Measurements from ENCODE around the gene TBC1D22A.

The TBC1D22A gene

DNA sequence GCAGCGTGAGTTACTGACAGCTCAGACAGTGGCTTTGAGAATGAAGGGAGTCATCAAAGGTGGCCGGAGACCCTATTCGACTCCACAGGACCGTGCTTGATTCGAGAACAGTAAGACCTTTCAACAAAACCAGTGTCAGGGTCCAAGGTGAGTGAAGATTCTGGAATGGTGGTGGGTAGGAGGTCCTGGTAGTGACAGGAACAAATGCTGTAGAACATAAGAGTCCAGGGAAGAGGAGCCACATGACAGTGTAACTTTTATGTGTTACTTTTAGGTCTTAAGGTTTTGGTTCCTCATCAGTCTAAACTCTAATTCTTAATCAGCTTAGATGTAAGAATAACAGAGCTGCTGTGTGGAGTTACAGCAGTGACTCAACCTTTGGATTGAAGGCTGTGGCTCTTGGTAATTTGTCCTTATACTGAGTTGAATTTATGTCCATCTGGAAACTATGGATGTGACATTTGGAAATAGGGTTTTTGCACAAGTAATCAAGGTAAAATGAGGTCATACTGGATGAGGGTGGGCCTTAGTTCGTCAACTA, 1.8 kb downstream of the TBC1D22A start:
- DNase-seq (ENCODE audit: low read depth in 2 of 2): no peak
- H3K4me3 ChIP-seq (replicated peaks in 1 of 2; ENCODE audit: low read depth in 2 of 2, low read length in 2 of 2): no peak overlapping the region
- TF ChIP-seq, protein P1, sequence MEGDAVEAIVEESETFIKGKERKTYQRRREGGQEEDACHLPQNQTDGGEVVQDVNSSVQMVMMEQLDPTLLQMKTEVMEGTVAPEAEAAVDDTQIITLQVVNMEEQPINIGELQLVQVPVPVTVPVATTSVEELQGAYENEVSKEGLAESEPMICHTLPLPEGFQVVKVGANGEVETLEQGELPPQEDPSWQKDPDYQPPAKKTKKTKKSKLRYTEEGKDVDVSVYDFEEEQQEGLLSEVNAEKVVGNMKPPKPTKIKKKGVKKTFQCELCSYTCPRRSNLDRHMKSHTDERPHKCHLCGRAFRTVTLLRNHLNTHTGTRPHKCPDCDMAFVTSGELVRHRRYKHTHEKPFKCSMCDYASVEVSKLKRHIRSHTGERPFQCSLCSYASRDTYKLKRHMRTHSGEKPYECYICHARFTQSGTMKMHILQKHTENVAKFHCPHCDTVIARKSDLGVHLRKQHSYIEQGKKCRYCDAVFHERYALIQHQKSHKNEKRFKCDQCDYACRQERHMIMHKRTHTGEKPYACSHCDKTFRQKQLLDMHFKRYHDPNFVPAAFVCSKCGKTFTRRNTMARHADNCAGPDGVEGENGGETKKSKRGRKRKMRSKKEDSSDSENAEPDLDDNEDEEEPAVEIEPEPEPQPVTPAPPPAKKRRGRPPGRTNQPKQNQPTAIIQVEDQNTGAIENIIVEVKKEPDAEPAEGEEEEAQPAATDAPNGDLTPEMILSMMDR (IDR thresholded peaks at IDR 0.05; ENCODE audit: low read depth, low read length): no peak

DNA sequence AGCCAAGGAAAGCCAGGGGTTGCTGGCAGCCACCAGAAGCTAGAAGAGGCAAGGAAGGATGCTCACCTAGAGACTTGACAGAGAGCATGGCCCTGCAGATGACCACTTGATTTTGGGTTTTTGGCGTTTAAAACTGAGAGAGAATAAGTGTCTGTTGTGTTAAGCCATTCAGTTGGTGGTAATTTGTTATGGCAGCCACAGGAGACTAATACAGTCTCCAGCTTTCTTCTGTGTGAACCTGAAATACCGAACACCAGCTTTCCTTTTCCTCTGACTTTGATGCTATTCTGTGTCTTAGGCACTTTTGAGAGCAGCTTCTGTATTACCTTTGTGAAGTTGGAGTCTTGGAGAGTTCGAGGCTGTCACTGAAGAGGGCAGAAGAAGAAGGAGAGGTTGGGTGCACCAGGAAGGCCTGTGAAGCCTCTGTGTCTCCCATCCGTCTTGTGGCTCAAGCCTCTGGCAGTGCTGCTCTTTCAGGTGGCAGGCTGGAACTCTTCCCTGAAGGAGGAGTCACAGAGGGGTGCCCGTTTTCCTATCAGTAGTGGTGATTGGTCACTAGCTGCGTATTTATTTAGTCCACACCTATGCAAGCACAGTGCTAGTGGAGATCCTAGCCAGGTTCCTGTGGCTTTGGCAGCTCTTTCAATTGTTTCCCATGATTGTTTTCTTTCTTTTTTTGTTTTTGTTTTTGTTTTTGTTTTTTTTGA, 2.5 kb downstream of the TBC1D22A start:
- TF ChIP-seq, protein P1 (IDR thresholded peaks at IDR 0.05; ENCODE audit: low read depth, low read length): no peak
- H3K4me3 ChIP-seq (replicated peaks in 1 of 2; ENCODE audit: low read depth in 2 of 2, low read length in 2 of 2): no peak overlapping the region
- DNase-seq (ENCODE audit: low read depth in 2 of 2): no peak

DNA sequence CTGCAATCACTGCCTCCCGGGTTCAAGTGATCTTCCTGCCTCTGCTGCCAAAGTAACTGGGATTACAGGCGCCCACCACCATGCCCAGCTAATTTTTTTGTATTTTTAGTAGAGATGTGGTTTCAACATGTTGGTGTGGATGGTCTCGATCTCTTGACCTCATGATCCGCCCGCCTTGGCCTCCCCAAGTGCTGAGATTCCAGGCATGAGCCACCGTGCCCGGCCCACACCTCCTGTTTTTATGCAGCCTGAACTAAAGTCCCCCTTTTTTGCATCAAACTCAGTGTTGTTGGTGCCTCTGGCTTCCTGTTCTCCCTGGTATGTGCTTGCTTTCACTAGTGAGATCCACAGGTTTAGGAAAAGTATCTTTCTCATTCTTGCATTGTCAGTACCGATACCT, 4.2 kb downstream of the TBC1D22A start:
- DNase-seq (ENCODE audit: low read depth in 2 of 2): no peak
- no peak overlapping the region for H3K4me3 ChIP-seq (replicated peaks in 1 of 2; ENCODE audit: low read depth in 2 of 2, low read length in 2 of 2)
- TF ChIP-seq, protein P1 (IDR thresholded peaks at IDR 0.05; ENCODE audit: low read depth, low read length): no peak

DNA sequence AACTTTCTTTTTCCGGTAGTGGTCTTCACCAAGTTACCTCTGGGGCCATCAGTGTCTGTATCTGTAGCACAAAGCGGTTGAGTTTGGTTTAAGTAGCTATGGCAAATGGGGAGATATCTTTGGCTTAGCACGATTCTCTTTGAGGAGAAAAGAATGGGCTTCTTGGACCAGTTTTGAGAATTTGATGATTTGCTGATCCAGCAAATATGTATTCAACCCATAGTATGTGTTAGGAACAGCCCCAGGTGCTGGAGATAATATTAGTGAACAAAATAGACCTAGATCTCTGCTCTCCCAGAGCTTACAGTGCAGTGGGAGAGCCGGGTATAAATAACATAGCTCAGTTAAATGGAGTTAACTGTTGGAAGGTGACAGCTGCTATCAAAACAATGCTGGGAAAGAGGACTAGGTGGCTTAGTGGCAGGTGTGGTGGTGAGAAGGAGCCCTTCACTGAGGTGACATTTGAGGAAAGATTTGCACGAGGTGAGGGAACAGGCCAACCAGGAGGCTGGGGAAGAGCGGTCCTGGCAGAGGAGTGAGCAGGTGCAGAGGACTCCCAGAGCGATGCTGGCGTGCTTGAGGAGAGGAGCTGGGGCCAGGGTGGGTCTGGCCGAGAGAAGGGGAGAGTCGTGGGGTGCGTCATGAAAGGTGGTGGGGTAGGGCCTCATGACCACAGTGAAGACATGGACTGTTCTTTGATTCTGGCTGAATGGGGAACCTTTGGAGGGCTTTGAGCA, 5.0 kb downstream of the TBC1D22A start:
- H3K4me3 ChIP-seq (replicated peaks in 1 of 2; ENCODE audit: low read depth in 2 of 2, low read length in 2 of 2): no peak overlapping the region
- TF ChIP-seq, protein P1 (IDR thresholded peaks at IDR 0.05; ENCODE audit: low read depth, low read length): no peak
- DNase-seq (ENCODE audit: low read depth in 2 of 2): no peak

DNA sequence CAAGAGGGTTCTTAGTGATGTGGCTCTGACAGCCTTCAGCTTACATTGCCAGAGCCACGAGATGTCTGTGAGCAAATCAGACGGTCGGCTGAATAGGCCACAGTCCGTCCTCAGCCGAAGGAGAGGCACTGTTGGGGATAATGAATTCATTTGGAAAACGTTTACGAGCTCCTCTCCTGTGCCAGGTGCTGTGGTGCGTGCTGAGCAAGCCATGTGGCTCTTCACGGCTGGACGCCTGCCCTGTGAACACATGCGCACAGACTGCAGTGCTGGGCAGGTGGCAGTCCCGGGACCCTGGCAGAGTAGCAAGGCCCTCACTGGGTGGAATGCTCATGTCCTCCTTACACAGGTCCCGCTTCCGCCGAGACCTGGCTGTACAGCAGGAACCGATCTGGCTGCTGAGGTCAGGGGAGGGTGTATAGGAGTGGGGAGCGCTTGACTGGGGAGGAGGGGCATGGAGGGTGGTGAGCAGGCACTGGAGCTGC, 6.8 kb downstream of the TBC1D22A start:
- no peak for DNase-seq (ENCODE audit: low read depth in 2 of 2)
- H3K4me3 ChIP-seq (replicated peaks in 1 of 2; ENCODE audit: low read depth in 2 of 2, low read length in 2 of 2): no peak overlapping the region
- TF ChIP-seq, protein P1 (IDR thresholded peaks at IDR 0.05; ENCODE audit: low read depth, low read length): no peak

DNA sequence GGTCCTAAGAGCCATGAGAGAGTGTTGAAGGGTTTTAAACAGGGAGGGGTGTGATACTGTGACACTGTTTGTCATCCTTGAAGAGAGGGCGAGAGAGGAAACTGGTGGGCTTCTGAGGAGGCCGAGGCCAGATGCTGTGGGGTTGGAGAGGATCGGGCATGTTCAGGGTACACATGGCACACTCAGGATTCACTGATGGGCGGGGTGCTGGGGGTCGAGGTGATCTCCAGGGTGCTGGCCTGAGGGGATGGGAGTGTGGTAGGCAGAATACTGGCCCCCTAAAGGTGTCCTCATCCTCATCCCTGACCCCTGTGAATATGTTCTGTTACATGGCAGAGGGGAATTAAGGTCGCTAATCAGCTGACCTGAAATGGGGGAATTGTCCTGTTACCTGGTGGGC, 7.3 kb downstream of the TBC1D22A start:
- TF ChIP-seq, protein P1 (IDR thresholded peaks at IDR 0.05; ENCODE audit: low read depth, low read length): no peak
- H3K4me3 ChIP-seq (replicated peaks in 1 of 2; ENCODE audit: low read depth in 2 of 2, low read length in 2 of 2): no peak overlapping the region
- no peak for DNase-seq (ENCODE audit: low read depth in 2 of 2)
